Ovary (tissue), 9 donors: ENCODE measurements around the gene RYR3. TPM values are rescaled to one million over a fixed set of nuclear protein-coding genes. Genes with fewer than 3 reads are reported as not detected.

Source experiments
- DNase-seq, 5 donors: peaks; one replicate each; pipeline ENCODE4 v3.0.0-alpha.2; 2019 to 2020
- H3K27ac ChIP-seq, 2 donors: fragments of 200-600 bp; one replicate each; pipeline versions ENCODE4 v1.5.1 to v1.8.0; 2019 to 2022
- H3K27me3 ChIP-seq: fragments of 200-600 bp; one replicate; pipeline ENCODE4 v1.8.0; 2022
- H3K36me3 ChIP-seq: fragments of 200-600 bp; sonication (generic); one replicate; pipeline ENCODE4 v1.5.1; 2019
- H3K4me1 ChIP-seq: one replicate; pipeline ENCODE4 v1.8.1; 2013; ENCODE audit warnings: mild to moderate bottlenecking, moderate library complexity; ENCODE audit not compliant: insufficient read depth
- H3K4me3 ChIP-seq: fragments of 200-600 bp; sonication (generic); one replicate; pipeline ENCODE4 v1.5.1; 2017
- H3K9me3 ChIP-seq, 2 donors: fragments of 200-600 bp in 1 of 2; sonication (generic) in 1 of 2; one replicate each; pipeline versions ENCODE4 v1.5.1 to v1.8.1; 2013 to 2019; ENCODE audit warnings: mild to moderate bottlenecking in 1 of 2, moderate library complexity in 1 of 2
- CTCF ChIP-seq, 3 donors: fragments of 450-650 bp in 2 of 3; fragments of 200-600 bp in 1 of 3; IDR thresholded peaks; one replicate each; pipeline versions ENCODE4 v1.5.1 to v1.8.0; 2016 to 2022; ENCODE audit warnings: antibody characterized with exemption in 3 of 3, mild to moderate bottlenecking in 1 of 3
- EP300 ChIP-seq: sonication (generic); formaldehyde crosslinking; IDR thresholded peaks from one replicate; pipeline ENCODE4 v1.6.1; 2017; ENCODE audit warnings: antibody characterized with exemption
- POLR2A ChIP-seq: fragments of 450-650 bp; IDR thresholded peaks from one replicate; pipeline ENCODE4 v1.6.1; 2017; ENCODE audit warnings: antibody characterized with exemption, mild to moderate bottlenecking, moderate library complexity
- WGBS, 3 donors: extraction: QIAGEN DNeasy Blood & Tissue Kit in 1 of 3; methylation state at CpG; one replicate each; pipeline versions ENCODE4 v1.1.5 to v1.1.7; 2013 to 2017; 5-methylcytosine and 5-hydroxymethylcytosine counted together
- intact Hi-C, 4 donors: fragments of 100-400 bp; cut with DNase I; formaldehyde crosslinking; loops; one replicate each; pipeline versions ENCODE4 v1.11.0 to v1.15.1; 2022 to 2023
- polyA plus RNA-seq, 2 donors: library from polyadenylated mRNA; stranded (reverse); fragments of 200-250 nt in 1 of 2; fragments of 350-450 nt in 1 of 2; fragmentation: Illumina TruSeq in 1 of 2; extraction: RNeasy Lipid Tissue Mini Kit (QIAGEN cat#74804) in 1 of 2; gene quantifications; one replicate each; pipeline ENCODE4 v1.2.3, GENCODE V29; 2013 to 2014
- total RNA-seq, 7 donors: library from RNA; depleted of rRNA in 2 of 7; stranded (reverse); fragments of >200 nt in 2 of 7; fragmentation: NEBNext Ultra II Directional in 3 of 7; extraction: Animal tissue kit (Norgen Biotek cat#: 25700) in 3 of 7; gene quantifications; one replicate each; pipeline versions ENCODE4 v1.1.0 to v1.2.4, GENCODE V29; 2016 to 2023
- donor health status: DM: no; HTN: no; CAD: no; lungs with moderate emphysema.
- donor health status: DM: no; HTN: no; CAD: no.
- donor health status: Bipolar disorder and iron deficiency.
- donor health status: DM: yes; HTN: yes; CAD: no.
- donor health status: DM: no; HTN: no; CAD: no.
- donor health status: DM: yes; HTN: yes; CAD: no.

Gene RYR3
- total and polyA plus RNA-seq, 9 donors, result 0.52 to 6.0 (median 0.96) TPM

GRCh38 chr15:33322091-33322490 lies 11.3 kb downstream of the RYR3 start:
- H3K36me3 ChIP-seq, result no peaks in the 10 kb centered on the region

DNA sequence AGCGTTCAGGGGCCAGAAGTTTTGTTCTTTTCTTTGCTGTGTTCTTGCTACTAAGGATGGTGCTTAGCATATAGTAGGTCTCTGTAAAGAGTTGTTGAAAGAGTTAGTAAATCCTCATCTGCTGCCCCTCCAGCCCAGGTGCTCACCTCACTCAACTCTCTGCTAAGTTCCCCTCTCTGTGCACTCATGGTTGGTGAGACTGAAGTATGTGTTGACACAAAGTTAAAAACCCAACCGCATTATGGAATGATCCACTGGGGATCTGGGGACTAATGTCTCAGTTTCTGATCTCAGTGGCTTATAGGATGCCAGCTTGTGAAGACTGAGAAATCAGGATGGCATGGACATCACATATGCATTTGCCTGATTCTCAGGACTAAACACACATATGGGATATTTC lies 13.8 kb downstream of the RYR3 start:
- 87 to 91% (median 88%) methylated on average over 2 of the region's 2 CpGs for WGBS, 3 donors
- Histone ChIP-seq H3K36me3 (no peaks in the 10 kb centered on the region), H3K27me3 (no peaks in the 10 kb centered on the region), H3K4me1 (no peaks in the 10 kb centered on the region), H3K27ac (no peak overlapping the region), H3K4me3 (no peak overlapping the region), H3K9me3 (no peaks in the 10 kb centered on the region)
- intact Hi-C loops, result no loop called here
- TF ChIP-seq CTCF (IDR thresholded peaks at IDR 0.05), result no peak
- TF ChIP-seq EP300, result no peak
- TF ChIP-seq POLR2A, result no peak
- no peak for DNase-seq

More at GRCh38 chr15:33322091-33322490, 11.3 kb downstream of the RYR3 start:
- DNase-seq, result no peak
- Histone ChIP-seq H3K27me3 (no peaks in the 10 kb centered on the region), H3K4me3 (no peak overlapping the region), H3K27ac (no peak overlapping the region), H3K4me1 (no peaks in the 10 kb centered on the region), H3K9me3 (no peaks in the 10 kb centered on the region)
- WGBS, 3 donors, result 68 to 79% (median 71%) methylated on average over 6 of the region's 6 CpGs
- no peak for TF ChIP-seq POLR2A
- no peak for TF ChIP-seq CTCF (IDR thresholded peaks at IDR 0.05)
- no peak for TF ChIP-seq EP300
- intact Hi-C loops, result no loop called here

- H3K9me3 ChIP-seq, result no peaks in the 10 kb centered on the region
- no peak overlapping the region for H3K27ac ChIP-seq
- intact Hi-C loops, result no loop called here
- H3K27me3 ChIP-seq, result no peaks in the 10 kb centered on the region
- no peaks in the 10 kb centered on the region for H3K36me3 ChIP-seq
- no peak for DNase-seq
- TF ChIP-seq CTCF (IDR thresholded peaks at IDR 0.05), result no peak
- no peak for TF ChIP-seq POLR2A
- TF ChIP-seq EP300, result no peak
- no peak overlapping the region for H3K4me3 ChIP-seq
- 88 to 92% (median 89%) methylated on average over 2 of the region's 2 CpGs for WGBS, 3 donors
- no peaks in the 10 kb centered on the region for H3K4me1 ChIP-seq
These were observed 16.1 kb downstream of the RYR3 start for GRCh38 chr15:33326908-33327307.

DNA sequence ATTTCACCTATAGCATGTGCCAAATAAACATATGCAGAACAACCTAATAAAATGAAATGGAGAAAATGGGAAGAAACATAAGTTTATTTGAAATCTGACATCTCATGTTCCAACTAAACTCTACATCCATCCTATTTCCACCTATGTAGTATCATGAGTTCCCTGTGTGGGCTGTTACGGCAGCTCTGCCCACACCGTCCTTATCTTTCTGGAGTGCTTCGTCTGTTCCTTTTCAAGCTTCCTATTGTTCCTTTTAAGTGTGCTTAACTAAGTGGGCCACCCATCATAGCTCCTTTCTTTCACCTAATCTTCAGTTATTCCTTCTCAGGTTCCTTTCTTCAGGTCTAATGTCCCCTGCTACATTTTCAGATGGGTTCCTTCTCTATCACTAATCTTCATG lies 17.3 kb downstream of the RYR3 start:
- H3K27me3 ChIP-seq, result no peaks in the 10 kb centered on the region
- intact Hi-C loops, result no loop called here
- no peaks in the 10 kb centered on the region for H3K9me3 ChIP-seq
- H3K36me3 ChIP-seq, result no peaks in the 10 kb centered on the region
- H3K4me1 ChIP-seq, result no peaks in the 10 kb centered on the region
- H3K4me3 ChIP-seq, result no peak overlapping the region
- no peak overlapping the region for H3K27ac ChIP-seq
- no peak for TF ChIP-seq POLR2A
- TF ChIP-seq EP300, result no peak
- TF ChIP-seq CTCF (IDR thresholded peaks at IDR 0.05), result no peak
- 7 to 29% (median 17%) methylated on average over 3 of the region's 3 CpGs for WGBS, 3 donors
- DNase-seq, result no peak

DNA sequence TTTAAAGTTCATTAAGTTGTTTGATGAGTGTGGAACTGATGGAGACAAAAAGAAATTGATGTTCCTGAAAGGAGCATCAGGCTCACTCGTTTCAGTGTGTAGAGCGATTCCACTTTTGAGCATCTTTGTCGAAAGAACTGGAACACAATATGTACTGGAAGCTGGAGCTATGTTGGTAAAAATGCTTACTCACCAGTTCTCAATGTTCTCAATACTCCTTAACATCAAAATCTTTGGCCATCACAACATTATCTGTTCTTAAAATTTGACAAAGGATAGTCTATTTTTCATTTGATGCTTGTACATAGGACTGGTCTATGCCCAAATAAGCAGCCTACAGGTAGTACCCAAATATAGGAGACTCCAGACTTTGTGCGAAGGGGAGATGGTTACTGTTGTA lies 18.7 kb downstream of the RYR3 start:
- intact Hi-C loops, result no loop called here
- Histone ChIP-seq H3K4me1 (no peaks in the 10 kb centered on the region), H3K27ac (no peak overlapping the region), H3K9me3 (no peaks in the 10 kb centered on the region), H3K36me3 (no peaks in the 10 kb centered on the region), H3K27me3 (no peaks in the 10 kb centered on the region), H3K4me3 (no peak overlapping the region)
- no peak for TF ChIP-seq POLR2A
- TF ChIP-seq CTCF (IDR thresholded peaks at IDR 0.05), result no peak
- TF ChIP-seq EP300, result no peak
- 85 to 89% (median 89%) methylated on average over 4 of the region's 4 CpGs for WGBS, 3 donors
- DNase-seq, result no peak
